Keratinocyte (primary cell): ENCODE data around the gene CAMK2D. TPM values are rescaled to one million over a fixed set of nuclear protein-coding genes. Genes with fewer than 3 reads are reported as not detected.

Experiments
- DNase-seq: peaks from one replicate; pipeline ENCODE4 v3.0.0-alpha.2; 2011; ENCODE audit warnings: low read depth, missing footprints, low spot score
- FAIRE-seq: peaks from 2 replicates; lab custom pipeline; 2011; peaks lifted over from hg19 to GRCh38; lab: Jason Lieb, UNC
- H2AFZ ChIP-seq: 2 replicates; pipeline ENCODE4 v1.6.0; 2012; ENCODE audit warnings: low read length, control low read depth, inconsistent platforms; ENCODE audit not compliant: control insufficient read depth
- H3K27ac ChIP-seq: 2 replicates; pipeline ENCODE4 v1.5.1; 2011; ENCODE audit warnings: low read length; ENCODE audit not compliant: control insufficient read depth, insufficient read depth
- H3K27me3 ChIP-seq: 3 replicates; pipeline ENCODE4 v1.6.0; 2011; ENCODE audit warnings: low read length; ENCODE audit not compliant: control insufficient read depth, insufficient read depth; ENCODE audit errors: extremely low read depth
- H3K36me3 ChIP-seq, 2 experiments: 2 replicates in 1 of 2; 3 replicates in 1 of 2; pipeline ENCODE4 v1.5.1; 2011; ENCODE audit warnings: low read length in 2 of 2, mild to moderate bottlenecking in 1 of 2; ENCODE audit not compliant: control insufficient read depth in 2 of 2, insufficient read depth in 2 of 2; ENCODE audit errors: extremely low read depth in 1 of 2
- H3K4me1 ChIP-seq: 3 replicates; pipeline ENCODE4 v1.5.1; 2011; ENCODE audit warnings: low read length; ENCODE audit not compliant: control insufficient read depth, insufficient read depth; ENCODE audit errors: extremely low read depth
- H3K4me2 ChIP-seq: 3 replicates; pipeline ENCODE4 v1.6.0; 2011; ENCODE audit warnings: low read depth, low read length; ENCODE audit not compliant: control insufficient read depth, insufficient read depth; ENCODE audit errors: extremely low read depth
- H3K4me3 ChIP-seq, 3 experiments: fragments of 200-600 bp in 1 of 3; sonication (generic) in 1 of 3; 2 replicates in 2 of 3; 3 replicates in 1 of 3; pipeline ENCODE4 v1.5.1; 2011 to 2016; ENCODE audit warnings: low read length in 3 of 3, mild to moderate bottlenecking in 3 of 3, control low read depth in 2 of 3, inconsistent platforms in 1 of 3, low read depth in 1 of 3, mixed read lengths in 1 of 3, mixed run types in 1 of 3, moderate library complexity in 1 of 3; ENCODE audit not compliant: control insufficient read depth in 2 of 3, insufficient read depth in 2 of 3; ENCODE audit errors: extremely low read depth in 1 of 3
- H3K79me2 ChIP-seq: 2 replicates; pipeline ENCODE4 v1.6.0; 2012; ENCODE audit warnings: low read length; ENCODE audit not compliant: control insufficient read depth, insufficient read depth
- H3K9ac ChIP-seq: 3 replicates; pipeline ENCODE4 v1.6.0; 2011; ENCODE audit warnings: low read length; ENCODE audit not compliant: control insufficient read depth, insufficient read depth; ENCODE audit errors: extremely low read depth
- H3K9me1 ChIP-seq: 3 replicates; pipeline ENCODE4 v1.6.0; 2011; ENCODE audit warnings: low read length; ENCODE audit not compliant: control insufficient read depth, insufficient read depth; ENCODE audit errors: extremely low read depth
- H3K9me3 ChIP-seq: 2 replicates; pipeline ENCODE4 v1.5.1; 2012; ENCODE audit warnings: low read depth, low read length; ENCODE audit not compliant: control insufficient read depth
- H4K20me1 ChIP-seq: 3 replicates; pipeline ENCODE4 v1.6.0; 2011; ENCODE audit warnings: low read length; ENCODE audit not compliant: control insufficient read depth, insufficient read depth; ENCODE audit errors: extremely low read depth
- EZH2 ChIP-seq: IDR thresholded peaks from one replicate; pipeline ENCODE4 v1.6.1; 2012; ENCODE audit warnings: inconsistent platforms, mild to moderate bottlenecking, low read length, moderate library complexity
- dilution Hi-C: fragments of 300-500 bp; cut with MboI; formaldehyde crosslinking; loops from one replicate; pipeline ENCODE4 v1.7.0; 2020; ENCODE audit warnings: low sequenced_read_pairs; ENCODE audit not compliant: extremely low pct_ligation_motif_present
- polyA plus RNA-seq, 5 experiments: library from polyadenylated mRNA; depleted of rRNA in 3 of 5; stranded (reverse) in 3 of 5; stranded (forward) in 1 of 5; unstranded in 1 of 5; fragments of >200 nt; gene quantifications; 1 replicate in 1 of 5; 2 replicates in 3 of 5; 3 replicates in 1 of 5; pipeline versions ENCODE4 v1.2.1 to v1.2.3, GENCODE V29; 2011 to 2012; ENCODE audit warnings: missing spikeins in 2 of 5, low read depth in 1 of 5, low replicate concordance in 1 of 5
- TF ChIP-seq, protein P1 (sequence below), 3 experiments: IDR thresholded peaks in 1 of 3; conservative IDR thresholded peaks in 1 of 3; optimal IDR thresholded peaks in 1 of 3; 2 replicates in 2 of 3; 3 replicates in 1 of 3; pipeline versions ENCODE3 to v1.5.1; 2011; ENCODE audit warnings: low read length in 3 of 3, mild to moderate bottlenecking in 3 of 3, moderate library complexity in 2 of 3, control low read depth in 1 of 3, inconsistent platforms in 1 of 3; ENCODE audit not compliant: insufficient read depth in 2 of 3; ENCODE audit errors: extremely low read depth in 1 of 3

The CAMK2D gene
- polyA plus RNA-seq, 1 donor (not counting 4 experiments of a cell fraction or from before 2014, with no cell fraction given) = 18.8 TPM

DNA sequence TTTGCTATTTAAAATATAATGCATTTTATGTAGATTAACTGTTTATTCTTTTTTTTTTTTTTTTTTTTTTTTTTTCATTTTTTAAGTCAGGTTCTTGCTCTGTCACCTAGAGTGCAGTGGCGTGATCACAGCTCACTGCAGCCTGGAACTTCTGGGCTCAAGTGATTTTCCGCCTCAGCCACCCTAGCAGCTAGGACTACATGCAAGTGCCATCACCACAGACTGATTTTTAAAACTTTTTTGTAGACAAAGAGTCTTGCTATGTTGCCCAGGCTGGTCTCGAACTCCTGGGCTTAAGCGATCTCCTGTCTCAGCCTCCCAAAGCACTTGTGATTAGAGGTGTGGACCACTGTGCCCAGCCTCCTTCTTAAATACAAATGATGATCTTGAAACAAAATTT is 159.9 kb downstream of the CAMK2D start:
- no peaks in the 10 kb centered on the region for H3K79me2 ChIP-seq

DNA sequence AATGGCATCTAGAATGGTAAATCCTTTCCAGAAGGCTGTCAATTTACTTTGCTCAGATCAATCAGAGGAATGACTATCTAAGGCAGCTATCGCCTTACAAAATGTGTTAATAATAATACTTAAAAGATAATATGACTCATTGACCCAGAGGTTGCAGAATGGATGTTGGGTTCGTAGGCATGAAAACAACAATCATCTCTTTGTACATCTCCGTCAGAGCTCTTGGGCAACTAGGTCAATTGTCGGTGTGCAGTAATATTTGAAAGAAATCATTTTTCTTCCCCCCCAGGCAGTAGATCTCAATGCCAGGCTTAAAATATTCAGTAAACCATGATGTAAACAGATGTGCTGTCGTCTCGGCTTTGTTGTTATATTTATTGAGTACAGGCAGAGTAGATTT is 165.1 kb downstream of the CAMK2D start:
- Histone ChIP-seq H3K9me1 (no peaks in the 10 kb centered on the region), H3K4me3 (no peak overlapping the region), H3K4me2 (no peak overlapping the region), H3K9ac (no peak overlapping the region), H4K20me1 (no peaks in the 10 kb centered on the region), H2AFZ (no peak overlapping the region), H3K36me3 (no peaks in the 10 kb centered on the region), H3K27me3 (no peaks in the 10 kb centered on the region), H3K79me2 (no peaks in the 10 kb centered on the region), H3K9me3 (no peaks in the 10 kb centered on the region), H3K4me1 (no peaks in the 10 kb centered on the region), H3K27ac (no peak overlapping the region)
- DNase-seq = no peak
- TF ChIP-seq, protein P1, sequence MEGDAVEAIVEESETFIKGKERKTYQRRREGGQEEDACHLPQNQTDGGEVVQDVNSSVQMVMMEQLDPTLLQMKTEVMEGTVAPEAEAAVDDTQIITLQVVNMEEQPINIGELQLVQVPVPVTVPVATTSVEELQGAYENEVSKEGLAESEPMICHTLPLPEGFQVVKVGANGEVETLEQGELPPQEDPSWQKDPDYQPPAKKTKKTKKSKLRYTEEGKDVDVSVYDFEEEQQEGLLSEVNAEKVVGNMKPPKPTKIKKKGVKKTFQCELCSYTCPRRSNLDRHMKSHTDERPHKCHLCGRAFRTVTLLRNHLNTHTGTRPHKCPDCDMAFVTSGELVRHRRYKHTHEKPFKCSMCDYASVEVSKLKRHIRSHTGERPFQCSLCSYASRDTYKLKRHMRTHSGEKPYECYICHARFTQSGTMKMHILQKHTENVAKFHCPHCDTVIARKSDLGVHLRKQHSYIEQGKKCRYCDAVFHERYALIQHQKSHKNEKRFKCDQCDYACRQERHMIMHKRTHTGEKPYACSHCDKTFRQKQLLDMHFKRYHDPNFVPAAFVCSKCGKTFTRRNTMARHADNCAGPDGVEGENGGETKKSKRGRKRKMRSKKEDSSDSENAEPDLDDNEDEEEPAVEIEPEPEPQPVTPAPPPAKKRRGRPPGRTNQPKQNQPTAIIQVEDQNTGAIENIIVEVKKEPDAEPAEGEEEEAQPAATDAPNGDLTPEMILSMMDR (optimal IDR thresholded peaks at IDR 0.05 in 1 of 3, IDR thresholded peaks at IDR 0.05 in 1 of 3, conservative IDR thresholded peaks at IDR 0.05 in 1 of 3; ENCODE audit: extremely low read depth in 1 of 3, insufficient read depth in 2 of 3, low read length in 3 of 3) = no peak
- dilution Hi-C loops = no loop called here
- FAIRE-seq = no peak

More for the DNA sequence above, 159.9 kb downstream of the CAMK2D start:
- Histone ChIP-seq H3K27me3 (no peaks in the 10 kb centered on the region), H3K9me1 (no peaks in the 10 kb centered on the region), H3K36me3 (no peaks in the 10 kb centered on the region), H4K20me1 (no peaks in the 10 kb centered on the region), H3K4me1 (no peaks in the 10 kb centered on the region), H3K4me3 (no peak overlapping the region), H2AFZ (no peak overlapping the region), H3K4me2 (no peak overlapping the region), H3K9me3 (no peaks in the 10 kb centered on the region), H3K9ac (no peak overlapping the region), H3K27ac (no peak overlapping the region)
- DNase-seq = no peak
- dilution Hi-C loops = no loop called here
- no peak for TF ChIP-seq EZH2
- TF ChIP-seq, protein P1 (optimal IDR thresholded peaks at IDR 0.05 in 1 of 3, IDR thresholded peaks at IDR 0.05 in 1 of 3, conservative IDR thresholded peaks at IDR 0.05 in 1 of 3; ENCODE audit: extremely low read depth in 1 of 3, insufficient read depth in 2 of 3, low read length in 3 of 3) = no peak
- FAIRE-seq = no peak
